IPS-18c (cell line): Measurements from ENCODE around the gene CFAP53.
"Not testable (repeated sequence)": the region's sequence is repeated elsewhere in the genome, so short reads cannot be mapped to it uniquely, and the experiment has no call there.

ENCODE experiments used
- H3K4me3 ChIP-seq: 2 replicates; pipeline ENCODE4 v1.7.0; 2013; ENCODE audit warnings: low read depth, mild to moderate bottlenecking, low read length, moderate library complexity; ENCODE audit not compliant: insufficient read depth
- H3K9me3 ChIP-seq: one replicate; pipeline ENCODE4 v1.6.1; 2013; ENCODE audit warnings: mild to moderate bottlenecking, low read length, moderate library complexity; ENCODE audit not compliant: control insufficient read depth, insufficient read depth

The CFAP53 gene, protein sequence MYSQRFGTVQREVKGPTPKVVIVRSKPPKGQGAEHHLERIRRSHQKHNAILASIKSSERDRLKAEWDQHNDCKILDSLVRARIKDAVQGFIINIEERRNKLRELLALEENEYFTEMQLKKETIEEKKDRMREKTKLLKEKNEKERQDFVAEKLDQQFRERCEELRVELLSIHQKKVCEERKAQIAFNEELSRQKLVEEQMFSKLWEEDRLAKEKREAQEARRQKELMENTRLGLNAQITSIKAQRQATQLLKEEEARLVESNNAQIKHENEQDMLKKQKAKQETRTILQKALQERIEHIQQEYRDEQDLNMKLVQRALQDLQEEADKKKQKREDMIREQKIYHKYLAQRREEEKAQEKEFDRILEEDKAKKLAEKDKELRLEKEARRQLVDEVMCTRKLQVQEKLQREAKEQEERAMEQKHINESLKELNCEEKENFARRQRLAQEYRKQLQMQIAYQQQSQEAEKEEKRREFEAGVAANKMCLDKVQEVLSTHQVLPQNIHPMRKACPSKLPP

DNA sequence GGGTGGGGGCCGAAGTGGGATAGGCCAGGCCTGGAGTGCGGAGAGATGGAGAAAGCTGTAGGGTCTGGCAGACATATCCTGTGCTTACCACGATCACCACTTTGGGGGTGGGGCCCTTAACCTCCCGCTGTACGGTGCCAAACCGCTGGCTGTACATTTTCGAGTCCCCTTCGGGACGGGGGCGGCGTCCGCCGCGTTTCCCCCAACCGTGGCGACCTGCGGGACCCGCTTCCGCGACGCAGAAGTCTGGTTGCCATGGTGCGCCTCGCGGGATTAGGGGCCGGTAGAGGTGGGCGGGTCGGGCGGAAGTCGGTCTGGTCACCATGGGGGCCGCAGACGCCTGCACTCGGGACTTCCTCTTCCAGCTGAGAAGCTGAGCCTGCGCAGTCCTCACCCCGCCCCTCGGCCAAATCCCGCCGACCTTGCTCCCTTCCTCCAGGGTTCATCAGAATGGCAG lies at the start of gene CFAP53:
Gene CFAP53 (minus strand): TSS at position 248 of the 457 bp plus-strand sequence. CDS start 91 bp downstream, at position 157.
- H3K9me3 ChIP-seq: no peaks in the 10 kb centered on the region
- H3K4me3 ChIP-seq: peak within 1 kb of the TSS; percentile 78

DNA sequence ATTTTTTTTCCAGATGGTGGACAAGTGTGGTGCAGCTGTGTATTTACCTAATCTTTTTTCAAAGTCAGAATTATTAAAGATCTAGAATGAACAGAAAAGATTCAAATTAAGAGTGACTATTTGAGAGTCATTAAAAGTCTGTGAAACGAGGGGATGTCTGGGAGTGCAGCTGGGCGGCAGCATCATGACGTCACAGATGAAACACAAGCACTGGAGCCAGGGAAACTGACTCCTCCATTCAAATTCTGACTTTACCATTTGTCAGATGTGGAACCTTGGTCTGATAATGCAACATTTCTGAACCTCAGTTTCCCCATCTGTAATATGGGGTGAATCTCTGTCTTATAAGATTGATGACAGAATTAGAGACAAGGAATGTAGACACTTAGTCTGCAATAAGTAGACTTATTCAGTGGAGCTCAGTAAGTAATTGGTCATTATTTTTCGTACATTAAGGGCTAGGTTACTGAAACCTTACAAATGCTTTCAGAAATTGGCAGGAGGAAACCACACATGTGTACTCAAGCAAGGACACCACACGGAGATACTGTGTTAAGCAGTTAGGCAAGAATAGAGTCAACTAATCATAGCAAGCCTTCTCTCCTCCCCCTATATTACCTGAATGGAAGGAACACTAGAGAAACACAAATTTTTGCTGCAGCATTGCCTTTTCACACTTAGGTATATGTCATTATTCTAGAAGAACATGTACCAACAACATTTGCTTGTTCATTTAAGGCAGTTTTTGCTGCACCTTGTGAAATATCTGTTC lies 49.0 kb upstream of the CFAP53 start:
- H3K9me3 ChIP-seq: no peaks in the 10 kb centered on the region
- H3K4me3 ChIP-seq: no peak overlapping the region

DNA sequence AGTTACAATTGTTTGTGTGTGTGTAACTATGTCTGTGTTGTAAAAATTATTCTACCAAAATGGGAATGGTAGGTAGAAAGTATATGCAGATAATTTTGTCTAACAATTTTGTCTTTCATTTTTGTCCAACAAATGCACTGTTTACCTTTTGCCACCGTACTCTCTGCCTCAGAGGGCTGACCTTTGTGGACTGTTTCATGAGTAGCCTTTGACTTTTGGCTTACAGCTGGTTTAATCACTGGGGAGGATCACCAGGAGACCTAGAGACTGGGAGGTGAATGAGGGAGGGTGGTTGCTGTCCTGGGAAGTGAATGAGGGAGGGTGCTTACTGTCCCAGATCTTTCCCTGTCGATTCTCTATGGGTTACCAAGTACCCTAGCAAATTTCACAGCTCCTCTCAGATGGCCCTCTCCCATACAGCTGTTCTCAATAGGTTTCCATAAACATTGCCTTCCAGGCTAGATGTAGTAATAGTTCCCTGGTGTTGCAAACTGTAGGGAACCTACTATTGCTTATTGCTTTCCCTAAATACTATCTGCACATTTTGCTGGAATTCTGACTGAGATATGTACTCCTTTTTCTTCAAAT lies 47.7 kb upstream of the CFAP53 start:
- Histone ChIP-seq H3K9me3 (no peaks in the 10 kb centered on the region), H3K4me3 (no peak overlapping the region)

DNA sequence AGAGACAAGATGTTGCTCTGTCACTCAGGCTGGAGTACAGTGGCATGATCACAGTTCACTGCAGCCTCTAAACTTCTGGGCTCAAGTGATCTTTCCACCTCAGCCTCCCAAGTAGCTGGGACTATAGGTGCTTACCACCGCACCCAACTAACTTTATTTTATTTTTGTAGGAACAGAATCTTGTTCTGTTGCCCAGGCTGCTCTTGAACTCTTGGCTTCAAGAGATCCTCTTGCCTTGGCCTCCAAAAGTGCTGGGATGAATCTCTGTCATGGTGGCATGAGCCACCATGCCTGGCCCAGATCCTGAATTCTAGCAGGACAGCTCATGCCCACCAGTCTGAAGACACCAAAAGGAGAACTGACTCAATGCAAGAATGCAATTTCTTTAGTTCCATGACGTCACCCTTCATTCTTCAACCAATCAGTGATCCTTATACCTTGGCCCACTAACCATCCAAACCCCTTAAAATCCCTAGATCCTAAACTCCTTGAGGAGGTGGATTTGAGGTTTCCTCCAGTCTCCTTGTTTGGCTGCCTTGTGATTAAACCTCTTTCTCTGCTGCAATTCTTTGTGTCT lies 46.8 kb upstream of the CFAP53 start:
- no peaks in the 10 kb centered on the region for H3K9me3 ChIP-seq
- H3K4me3 ChIP-seq: no peak overlapping the region

DNA sequence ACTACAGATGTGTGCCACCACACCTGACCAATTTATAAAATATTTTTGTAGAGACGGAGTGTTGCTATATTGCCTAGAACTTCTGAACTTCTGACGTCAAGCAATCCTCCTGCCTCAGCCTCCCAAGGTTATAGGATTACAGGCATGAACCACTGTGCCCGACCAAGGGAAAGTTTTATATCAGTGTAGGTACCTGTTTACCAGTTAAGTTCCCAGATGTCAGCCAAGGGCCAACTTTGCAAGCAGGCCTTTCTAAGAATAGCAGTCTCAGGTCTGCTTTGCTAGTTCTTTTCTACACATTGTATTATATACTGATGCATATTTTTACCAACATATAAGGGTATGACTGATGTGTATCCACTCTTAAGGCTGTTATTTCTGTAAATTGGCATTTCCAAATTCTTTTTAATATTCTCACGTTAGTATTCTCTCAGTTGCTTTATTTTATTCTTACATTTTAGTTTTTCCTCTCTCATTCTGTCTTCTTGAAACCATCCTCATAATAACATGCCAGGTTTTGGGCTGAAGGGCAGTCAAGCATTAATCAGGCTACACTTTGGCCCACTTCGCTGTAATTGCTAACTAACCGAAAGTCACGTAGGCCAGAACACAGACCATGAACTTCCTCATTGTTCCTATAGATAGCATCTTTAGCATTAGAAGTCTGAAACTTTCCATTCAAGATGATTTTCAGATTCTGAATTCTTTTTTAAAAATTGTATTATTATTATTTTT lies 46.2 kb upstream of the CFAP53 start:
- no peaks in the 10 kb centered on the region for H3K9me3 ChIP-seq

DNA sequence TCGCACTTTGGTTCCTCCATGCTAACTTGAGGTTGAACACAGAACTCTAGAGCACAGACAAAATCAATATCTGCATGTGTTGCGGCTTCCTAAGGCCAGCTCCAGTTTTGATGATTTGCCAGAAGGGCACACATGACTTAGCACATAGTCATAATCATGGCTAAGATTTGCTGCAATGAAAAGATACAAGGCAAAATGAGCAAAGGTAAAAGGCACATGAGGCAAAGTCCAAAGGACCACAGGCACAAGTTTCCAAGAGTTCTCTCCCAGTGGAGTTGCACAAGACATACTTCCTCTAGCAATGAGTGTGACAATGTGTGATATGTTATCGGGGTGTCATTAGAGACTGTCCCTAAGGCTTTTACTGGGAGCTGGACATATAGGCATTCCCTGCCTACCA lies 45.4 kb upstream of the CFAP53 start:
- H3K4me3 ChIP-seq: no peak overlapping the region
- H3K9me3 ChIP-seq: no peaks in the 10 kb centered on the region

More for the DNA sequence above, 46.2 kb upstream of the CFAP53 start:
- no peak overlapping the region for H3K4me3 ChIP-seq

DNA sequence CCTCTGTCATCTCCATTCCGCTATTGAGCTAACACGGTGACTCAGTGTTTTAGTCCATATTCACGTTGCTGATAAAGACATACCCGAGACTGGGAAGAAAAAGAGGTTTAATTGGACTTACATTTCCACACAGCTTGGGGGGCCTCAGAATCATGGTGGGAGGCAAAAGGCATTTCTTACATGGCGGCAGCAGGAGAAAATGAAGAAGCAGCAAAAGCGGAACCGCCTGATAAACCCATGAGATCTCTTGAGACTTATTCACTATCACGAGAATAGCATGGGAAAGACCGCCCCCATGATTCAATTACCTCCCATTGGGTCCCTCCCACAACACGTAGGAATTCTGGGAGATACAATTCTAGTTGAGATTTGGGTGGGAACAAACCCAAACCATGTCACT lies 43.8 kb upstream of the CFAP53 start:
- Histone ChIP-seq H3K9me3 (no peaks in the 10 kb centered on the region), H3K4me3 (no peak overlapping the region)

DNA sequence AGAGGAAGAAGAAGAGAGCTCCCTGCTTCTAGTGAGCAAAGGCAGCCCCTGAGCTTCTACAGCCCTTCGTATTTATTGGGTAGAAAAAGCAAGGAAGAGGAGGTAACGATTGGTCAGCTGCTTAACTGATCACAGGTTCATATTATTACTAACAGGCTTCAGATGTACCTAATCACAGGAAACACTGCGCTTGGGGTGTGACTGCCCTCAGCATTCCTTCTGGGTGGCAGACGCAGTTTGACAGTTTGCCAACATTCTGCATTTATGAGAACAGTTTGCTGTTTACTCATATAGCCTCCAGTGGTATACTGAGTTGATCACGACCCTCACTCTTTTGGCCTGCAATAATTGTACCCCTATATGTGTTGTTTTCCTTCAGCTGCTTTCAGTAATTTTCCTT lies 42.6 kb upstream of the CFAP53 start:
- not testable (repeated sequence) for H3K4me3 ChIP-seq, H3K9me3 ChIP-seq

DNA sequence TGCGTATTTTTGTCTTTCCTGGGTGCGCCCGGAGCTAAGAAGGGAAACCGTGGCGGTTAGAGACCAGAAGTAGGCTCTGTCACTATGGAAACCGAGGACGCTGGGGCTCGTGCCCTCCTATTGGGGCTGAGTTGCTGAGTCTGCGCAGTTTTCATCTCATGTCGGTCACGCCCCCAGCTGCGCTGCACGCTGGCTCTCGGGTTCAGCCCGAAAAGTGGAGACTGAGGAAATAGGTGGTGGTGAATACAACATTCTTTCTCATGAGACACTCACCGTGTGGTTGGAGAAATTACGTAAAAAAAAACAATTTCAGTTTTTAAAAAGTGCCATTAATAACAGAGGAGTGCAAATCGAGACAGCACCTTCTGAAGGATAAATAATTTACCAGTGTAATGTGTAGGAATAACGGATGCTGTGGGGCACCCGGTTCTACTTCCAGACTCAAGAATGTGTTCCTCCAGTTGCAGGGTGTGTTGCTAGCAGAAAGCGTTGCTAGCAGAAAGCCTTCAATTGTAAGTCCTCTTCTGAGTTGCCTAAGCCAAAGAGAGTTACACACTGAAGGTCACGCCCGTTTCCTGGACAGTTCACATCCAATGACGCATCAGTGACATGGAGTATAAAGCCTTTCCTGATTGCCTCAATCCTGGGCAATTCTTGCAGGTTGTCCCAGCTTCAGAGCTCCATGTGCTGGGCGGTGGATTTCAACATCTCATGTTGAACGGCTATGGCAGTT lies 41.6 kb upstream of the CFAP53 start:
- no peaks in the 10 kb centered on the region for H3K9me3 ChIP-seq
- peak overlapping the region; percentile 55; the same call in 1 of the 2 replicates for H3K4me3 ChIP-seq

DNA sequence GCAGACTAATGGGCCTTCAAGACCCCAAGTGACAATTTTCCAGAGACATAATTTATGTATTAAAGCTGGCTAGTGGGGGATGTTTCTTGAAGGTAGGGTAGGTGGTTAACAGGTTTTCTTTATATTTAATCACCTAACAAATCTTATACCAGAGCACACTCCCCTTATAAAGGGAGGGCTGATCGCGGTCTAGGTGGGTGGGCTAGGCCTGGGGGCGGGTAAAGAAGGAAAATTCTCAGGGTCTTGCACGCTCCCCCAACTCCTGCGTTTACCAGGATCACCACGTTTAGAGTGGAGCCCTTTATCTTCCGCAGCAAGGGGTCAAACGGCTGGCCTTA lies 41.1 kb upstream of the CFAP53 start:
- no peaks in the 10 kb centered on the region for H3K9me3 ChIP-seq
- H3K4me3 ChIP-seq: peak overlapping the region; percentile 55

DNA sequence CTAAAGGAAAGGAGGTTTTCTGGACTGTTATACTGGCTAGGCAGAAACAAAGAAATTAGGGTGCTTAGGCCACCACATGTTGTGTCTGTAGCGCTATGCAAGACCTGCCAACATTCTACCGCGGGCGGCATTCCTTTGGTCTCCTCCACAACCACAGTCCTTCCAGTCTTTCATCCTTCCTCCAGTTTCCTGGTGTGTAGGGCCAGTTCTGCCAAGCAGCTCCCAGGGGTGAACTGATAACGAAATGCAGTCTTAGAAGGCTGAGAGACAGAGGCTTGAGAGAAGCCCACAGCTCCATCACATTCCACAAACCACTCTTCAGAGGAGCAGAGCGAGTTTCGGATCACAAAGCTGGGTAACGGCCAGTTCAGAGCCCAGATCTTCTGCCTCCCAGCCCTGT lies 40.6 kb upstream of the CFAP53 start:
- H3K4me3 ChIP-seq: peak overlapping the region; percentile 55; the same call in 1 of the 2 replicates
- no peaks in the 10 kb centered on the region for H3K9me3 ChIP-seq

DNA sequence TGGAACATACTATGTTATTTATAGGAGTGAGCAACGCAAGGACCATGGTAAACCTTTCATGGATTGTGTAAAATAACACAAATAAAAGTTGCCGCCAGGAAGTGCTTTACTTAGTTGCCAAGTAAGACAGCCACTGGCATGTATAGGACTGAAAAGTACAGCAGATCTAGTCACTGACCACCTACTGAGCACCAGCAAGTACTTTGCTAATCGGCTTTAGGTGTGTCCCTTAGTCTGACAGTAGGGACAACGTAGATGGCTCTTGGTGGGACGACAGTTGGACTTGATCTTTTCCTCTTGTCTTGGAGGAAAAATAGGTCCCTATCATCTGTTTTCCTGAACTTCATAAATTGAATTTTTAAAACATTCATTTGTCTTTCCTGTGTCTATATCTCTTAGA lies 34.8 kb upstream of the CFAP53 start:
- Histone ChIP-seq H3K9me3 (no peaks in the 10 kb centered on the region), H3K4me3 (no peak overlapping the region)

DNA sequence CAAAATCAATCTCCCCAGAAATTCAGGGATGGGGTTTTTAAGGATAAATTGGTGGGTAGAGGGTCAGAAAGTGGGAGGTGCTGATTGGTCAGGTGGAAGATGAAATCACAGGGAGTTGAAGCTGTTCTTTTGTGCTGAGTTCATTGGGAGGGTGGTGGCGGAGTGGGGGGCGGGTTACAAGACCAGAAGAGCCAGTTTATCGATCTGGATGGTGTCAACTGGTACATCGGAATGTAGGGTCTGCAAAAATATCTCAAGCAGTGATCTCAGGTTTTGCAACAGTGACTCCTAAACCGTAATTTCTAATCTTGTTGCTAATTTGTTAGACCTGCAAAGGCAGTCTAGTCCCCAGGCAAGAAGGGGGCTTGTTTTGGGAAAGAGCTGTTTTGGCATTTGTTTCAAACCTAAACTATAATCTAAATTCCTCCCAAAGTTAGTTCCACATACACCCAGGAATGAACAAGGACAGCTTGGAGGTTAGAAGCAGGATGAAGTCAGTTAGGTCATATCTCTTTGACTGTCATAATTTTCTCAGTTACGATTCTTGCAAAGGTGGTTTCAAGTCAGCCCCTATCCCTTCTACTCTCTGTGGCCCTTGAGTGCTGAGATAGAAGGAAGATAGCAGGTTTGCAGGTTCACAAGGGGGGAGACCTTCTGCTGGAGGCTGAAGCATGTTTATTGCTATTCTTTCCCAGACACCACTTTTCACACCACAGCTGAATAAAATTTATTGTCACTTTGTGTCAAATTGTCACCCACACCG lies 33.5 kb upstream of the CFAP53 start:
- Histone ChIP-seq H3K4me3 (no peak overlapping the region), H3K9me3 (no peaks in the 10 kb centered on the region)

DNA sequence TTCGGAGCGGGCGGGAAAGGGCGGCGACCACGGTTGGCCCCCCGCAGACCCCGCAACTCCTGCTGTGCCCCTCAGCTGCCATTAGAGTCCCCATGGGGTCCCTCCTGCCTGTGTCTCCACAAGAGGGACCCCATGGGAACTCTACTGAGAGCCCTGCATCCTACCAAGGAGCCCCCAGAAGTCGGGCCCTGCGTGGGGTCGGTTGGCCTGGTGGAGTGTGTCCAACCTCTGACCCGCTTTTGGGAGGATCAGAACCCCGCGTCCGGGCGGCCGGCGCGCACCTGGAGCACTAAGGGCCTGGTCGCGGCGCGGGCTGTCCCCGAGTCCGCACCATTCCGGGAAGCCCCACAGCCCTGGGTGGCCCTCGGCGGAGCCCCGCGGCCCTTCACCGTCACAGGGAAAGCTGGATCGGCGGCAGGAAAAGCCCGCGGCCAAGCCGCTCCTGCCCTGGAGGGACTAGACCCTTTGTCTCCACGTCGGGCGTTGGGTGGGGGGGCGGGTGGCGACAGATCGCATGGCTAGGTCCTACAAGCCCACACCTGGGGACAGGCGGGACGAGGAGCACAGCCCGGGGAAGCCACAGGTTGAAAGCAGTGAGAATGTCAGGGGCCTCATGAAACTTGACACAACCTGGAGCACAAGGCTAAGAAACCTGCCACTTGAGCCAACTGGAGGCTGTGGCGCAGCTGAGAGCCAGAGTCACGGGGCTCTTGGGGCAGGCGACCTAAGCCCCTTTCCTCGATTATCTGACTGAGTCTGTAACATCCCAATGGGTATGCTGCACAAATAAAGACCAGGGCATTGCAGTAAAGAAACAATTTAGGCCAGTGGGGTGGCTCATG lies 32.4 kb upstream of the CFAP53 start:
- H3K9me3 ChIP-seq: no peaks in the 10 kb centered on the region
- H3K4me3 ChIP-seq: peak overlapping the region; percentile 28; the same call in 1 of the 2 replicates
